Measurements from ENCODE around the gene MFSD12.
A peak's percentile ranks its signal among the peaks of the same experiment; 100 is the strongest.
"Not testable (repeated sequence)": the region's sequence is repeated elsewhere in the genome, so short reads cannot be mapped to it uniquely, and the experiment has no call there.

The MFSD12 gene

GRCh38 chr19:3584036-3584802 lies 26.8 kb upstream of the MFSD12 start:
- not testable (repeated sequence) for DNase-seq

- DNase-seq: not testable (repeated sequence)
Observed at GRCh38 chr19:3581792-3582191, 24.4 kb upstream of the MFSD12 start.

GRCh38 chr19:3580156-3580934 lies 23.0 kb upstream of the MFSD12 start:
- DNase-seq: peak; percentile 86

- no peak for DNase-seq
Observed at GRCh38 chr19:3578390-3578789, 21.0 kb upstream of the MFSD12 start.

- no peak for DNase-seq
Observed at GRCh38 chr19:3577723-3578344, 20.4 kb upstream of the MFSD12 start.

GRCh38 chr19:3576696-3577443 lies 19.5 kb upstream of the MFSD12 start:
- peak; percentile 71 for DNase-seq

GRCh38 chr19:3575949-3576673 lies 18.7 kb upstream of the MFSD12 start:
- DNase-seq: no peak

GRCh38 chr19:3575260-3575741 lies 17.9 kb upstream of the MFSD12 start:
- DNase-seq: no peak

- peak; percentile 89 for DNase-seq
Observed at GRCh38 chr19:3573858-3574637, 16.7 kb upstream of the MFSD12 start.

- DNase-seq: no peak
Observed at GRCh38 chr19:3573162-3573857, 15.9 kb upstream of the MFSD12 start.

- no peak for DNase-seq
Observed at GRCh38 chr19:3572855-3573161, 15.4 kb upstream of the MFSD12 start, which contains the start of gene HMG20B. HMG20B (plus strand) TSS chr19:3572944; CDS start chr19:3573310, 366 bp downstream.

GRCh38 chr19:3572132-3572854 lies 14.9 kb upstream of the MFSD12 start:
- peak; percentile 100 for DNase-seq

- no peak for DNase-seq
Observed at GRCh38 chr19:3570606-3571011, 13.2 kb upstream of the MFSD12 start.

GRCh38 chr19:3570042-3570441 lies 12.7 kb upstream of the MFSD12 start:
- DNase-seq: not testable (repeated sequence)

- DNase-seq: no peak
Observed at GRCh38 chr19:3565139-3565538, 7.8 kb upstream of the MFSD12 start.

GRCh38 chr19:3563709-3564524 lies 6.5 kb upstream of the MFSD12 start:
- no peak for DNase-seq

- no peak for DNase-seq
Observed at GRCh38 chr19:3556978-3557460, 367 bp downstream of the MFSD12 start.

GRCh38 chr19:3556423-3556977 lies 886 bp downstream of the MFSD12 start:
- no peak for DNase-seq

All from fibroblast of skin of abdomen (primary cell).